Smooth muscle cell (in vitro differentiated cells): ENCODE data around the gene NUMB. TPM values are rescaled to one million over a fixed set of nuclear protein-coding genes. Genes with fewer than 3 reads are reported as not detected.

ENCODE experiments used
- DNase-seq: peaks from one replicate; lab custom pipeline; 2025; ENCODE audit not compliant: unreplicated experiment; lab: John Stamatoyannopoulos, UW
- H2AFZ ChIP-seq: fragments of 200-600 bp; sonication (generic); 2 replicates; pipeline ENCODE4 v1.6.0; 2016; ENCODE audit warnings: antibody characterized with exemption, low read depth, mild to moderate bottlenecking
- H3F3A ChIP-seq: fragments of 200-600 bp; sonication (generic); 2 replicates; pipeline ENCODE4 v1.6.0; 2017; ENCODE audit warnings: antibody characterized with exemption, low read depth
- H3K27ac ChIP-seq: fragments of 200-600 bp; sonication (generic); 2 replicates; pipeline ENCODE4 v1.5.1; 2016; ENCODE audit warnings: low read depth, mild to moderate bottlenecking
- H3K27me3 ChIP-seq: fragments of 200-600 bp; sonication (generic); 2 replicates; pipeline ENCODE4 v1.6.1; 2016; ENCODE audit warnings: low read depth, mild to moderate bottlenecking
- H3K36me3 ChIP-seq: fragments of 200-600 bp; sonication (generic); 2 replicates; pipeline ENCODE4 v1.5.1; 2016; ENCODE audit warnings: low read depth
- H3K4me1 ChIP-seq: fragments of 200-600 bp; sonication (generic); 2 replicates; pipeline ENCODE4 v1.5.1; 2016; ENCODE audit warnings: low read depth
- H3K4me2 ChIP-seq: fragments of 200-600 bp; sonication (generic); 2 replicates; pipeline ENCODE4 v1.6.0; 2016; ENCODE audit warnings: mild to moderate bottlenecking
- H3K4me3 ChIP-seq: fragments of 200-600 bp; sonication (generic); 2 replicates; pipeline ENCODE4 v1.5.1; 2016; ENCODE audit warnings: mild to moderate bottlenecking
- H3K79me2 ChIP-seq: fragments of 200-600 bp; sonication (generic); 2 replicates; pipeline ENCODE4 v1.6.0; 2016; ENCODE audit warnings: low read depth, mild to moderate bottlenecking
- H3K9ac ChIP-seq: fragments of 200-600 bp; sonication (generic); 2 replicates; pipeline ENCODE4 v1.6.0; 2016; ENCODE audit warnings: low read depth
- H3K9me3 ChIP-seq: fragments of 200-600 bp; sonication (generic); replicated peaks from 2 replicates; pipeline ENCODE4 v1.5.1; 2016; ENCODE audit warnings: low read depth
- H4K20me1 ChIP-seq: fragments of 200-600 bp; sonication (generic); 2 replicates; pipeline ENCODE4 v1.6.0; 2016; ENCODE audit warnings: low read depth
- CTCF ChIP-seq: fragments of 200-600 bp; sonication (generic); IDR thresholded peaks from 2 replicates; pipeline ENCODE4 v1.5.1; 2017; ENCODE audit warnings: borderline replicate concordance, mild to moderate bottlenecking, antibody characterized with exemption; ENCODE audit not compliant: insufficient read depth, poor library complexity, severe bottlenecking
- WGBS: methylation state at CpG from one replicate; pipeline ENCODE4 v1.1.7; 2016; ENCODE audit warnings: low lambda C conversion rate; 5-methylcytosine and 5-hydroxymethylcytosine counted together
- polyA plus RNA-seq: library from polyadenylated mRNA; unstranded; fragments of >200 nt; fragmentation: Nextera tagmentation; extraction: Ambion mirVana; gene quantifications from 2 replicates; pipeline ENCODE4 v1.2.1, GENCODE V29; 2016
- total RNA-seq: library from RNA; depleted of rRNA; stranded (reverse); fragments of >200 nt; gene quantifications from 2 replicates; pipeline ENCODE4 v1.2.3, GENCODE V29; 2014

Gene NUMB
- total and polyA plus RNA-seq, 2 experiments from 2014 or later: 34.5 to 57.4 TPM

DNA sequence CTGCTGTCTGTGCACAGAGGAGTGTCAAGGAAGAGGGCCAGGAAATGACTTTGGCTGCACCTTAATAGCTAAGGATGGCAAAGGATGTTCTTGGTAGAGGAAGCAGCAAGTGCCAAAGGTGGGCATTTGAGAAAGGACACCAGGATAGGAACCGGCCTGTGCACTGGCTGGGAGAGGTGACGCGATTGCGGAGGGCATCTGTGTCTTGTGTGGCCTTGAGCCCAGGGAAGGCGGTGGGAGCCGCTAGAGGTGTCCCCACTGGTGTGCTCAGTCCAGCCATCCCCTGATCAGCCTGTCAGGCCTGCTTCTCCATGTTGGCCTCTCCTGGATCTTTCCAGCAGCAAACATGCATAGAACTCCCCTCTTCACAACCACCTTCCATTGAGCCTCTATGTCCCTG is 190.9 kb downstream of the NUMB start:
- no peak overlapping the region for H3K9ac ChIP-seq
- no peaks in the 10 kb centered on the region for H3K9me3 ChIP-seq
- no peak for TF ChIP-seq CTCF
- no peaks in the 10 kb centered on the region for H4K20me1 ChIP-seq
- H3F3A ChIP-seq: no peaks in the 10 kb centered on the region
- no peak overlapping the region for H3K27ac ChIP-seq
- H2AFZ ChIP-seq: no peak overlapping the region
- H3K4me2 ChIP-seq: no peak overlapping the region
- WGBS: 92% methylated on average over 6 of the region's 6 CpGs
- H3K27me3 ChIP-seq: no peaks in the 10 kb centered on the region
- no peaks in the 10 kb centered on the region for H3K79me2 ChIP-seq
- H3K4me1 ChIP-seq: no peaks in the 10 kb centered on the region
- H3K4me3 ChIP-seq: no peak overlapping the region
- DNase-seq: no peak
- H3K36me3 ChIP-seq: no peaks in the 10 kb centered on the region

GRCh38 chr14:73266317-73266716 is 192.0 kb downstream of the NUMB start:
- H3K36me3 ChIP-seq: no peaks in the 10 kb centered on the region
- H3K27ac ChIP-seq: no peak overlapping the region
- H2AFZ ChIP-seq: no peak overlapping the region
- H3K79me2 ChIP-seq: no peaks in the 10 kb centered on the region
- H3F3A ChIP-seq: no peaks in the 10 kb centered on the region
- no peak overlapping the region for H3K4me3 ChIP-seq
- H3K9ac ChIP-seq: no peak overlapping the region
- WGBS: 97% methylated on average over 7 of the region's 7 CpGs
- DNase-seq: no peak
- no peaks in the 10 kb centered on the region for H3K4me1 ChIP-seq
- H3K9me3 ChIP-seq: no peaks in the 10 kb centered on the region
- H4K20me1 ChIP-seq: no peaks in the 10 kb centered on the region
- TF ChIP-seq CTCF: no peak
- no peak overlapping the region for H3K4me2 ChIP-seq
- no peaks in the 10 kb centered on the region for H3K27me3 ChIP-seq

- Histone ChIP-seq H3K27ac (no peak overlapping the region), H3K9me3 (no peaks in the 10 kb centered on the region), H3K4me2 (no peak overlapping the region), H3K27me3 (no peaks in the 10 kb centered on the region), H3K79me2 (no peaks in the 10 kb centered on the region), H3K4me3 (no peak overlapping the region), H3F3A (no peaks in the 10 kb centered on the region), H3K9ac (no peak overlapping the region), H3K36me3 (no peaks in the 10 kb centered on the region), H3K4me1 (no peaks in the 10 kb centered on the region), H4K20me1 (no peaks in the 10 kb centered on the region), H2AFZ (no peak overlapping the region)
- 98% methylated on average over 3 of the region's 3 CpGs for WGBS
- DNase-seq: no peak
- no peak for TF ChIP-seq CTCF
Observed at GRCh38 chr14:73265721-73266046, 192.7 kb downstream of the NUMB start.

DNA sequence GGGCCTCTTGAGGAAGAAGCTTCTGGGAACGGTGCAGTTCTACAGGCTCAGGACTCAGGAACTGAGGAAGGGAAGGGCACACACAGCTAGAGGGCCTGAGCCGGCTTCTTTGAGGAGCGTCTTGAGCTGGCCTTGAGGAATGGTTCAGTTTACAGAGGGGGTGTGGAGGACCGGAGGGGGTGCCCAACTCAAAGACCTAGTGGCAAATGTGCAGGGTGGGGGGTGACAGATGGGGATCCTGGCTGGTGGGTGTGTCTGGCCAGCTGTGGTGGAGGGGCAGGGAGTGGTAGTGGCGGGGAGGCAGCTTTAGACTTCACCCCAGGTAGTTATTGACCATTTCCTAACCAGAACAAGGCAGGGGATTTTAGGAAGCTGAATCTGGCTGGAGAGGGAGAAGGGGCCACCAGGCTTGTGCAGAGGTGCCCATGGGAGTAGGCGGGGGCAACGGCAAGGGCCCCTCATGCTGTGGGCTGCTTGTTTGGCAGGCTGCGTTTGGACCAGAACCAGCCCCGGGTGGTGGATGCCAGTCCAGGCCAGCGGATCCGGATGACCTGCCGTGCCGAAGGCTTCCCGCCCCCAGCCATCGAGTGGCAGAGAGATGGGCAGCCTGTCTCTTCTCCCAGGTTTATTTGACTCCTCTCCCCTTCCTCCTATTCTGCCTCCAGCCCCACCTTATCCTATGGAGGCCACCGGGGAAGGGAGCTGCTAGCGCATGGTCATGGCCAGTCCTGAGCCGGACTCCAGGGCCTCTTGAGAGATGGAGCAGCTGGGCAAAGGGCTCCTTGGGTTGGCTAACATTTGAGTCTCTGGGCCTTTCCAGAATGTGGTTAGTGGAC is 193.2 kb downstream of the NUMB start:
- Histone ChIP-seq H2AFZ (no peak overlapping the region), H3K4me3 (no peak overlapping the region), H3F3A (no peaks in the 10 kb centered on the region), H3K36me3 (no peaks in the 10 kb centered on the region), H3K27me3 (no peaks in the 10 kb centered on the region), H4K20me1 (no peaks in the 10 kb centered on the region), H3K79me2 (no peaks in the 10 kb centered on the region), H3K4me1 (no peaks in the 10 kb centered on the region), H3K4me2 (no peak overlapping the region), H3K9ac (no peak overlapping the region), H3K9me3 (no peaks in the 10 kb centered on the region), H3K27ac (no peak overlapping the region)
- DNase-seq: no peak
- 92% methylated on average over 18 of the region's 18 CpGs for WGBS
- no peak for TF ChIP-seq CTCF
